Endothelial cell of umbilical vein (primary cell): ENCODE data around the gene BAX. TPM values are rescaled to one million over a fixed set of nuclear protein-coding genes. Genes with fewer than 3 reads are reported as not detected.

Source experiments
- BruUV-seq: library from RNA; stranded (reverse); fragments of 400-500 nt; replicated peaks from 2 replicates; lab custom pipeline; 2021; lab: Mats Ljungman, UMichigan
- CTCF ChIA-PET: fragments of 300-600, 350-600 bp; sonication (Branson Sonifier 250); formaldehyde crosslinking; loops from one replicate; lab custom pipeline; 2021; ENCODE audit warnings: antibody characterized with exemption, inconsistent platforms; lab: Charles Lee
- POLR2A ChIA-PET: fragments of 300-600, 350-600 bp; sonication (Branson Sonifier 250); formaldehyde crosslinking; loops from one replicate; lab custom pipeline; 2021; ENCODE audit warnings: antibody characterized with exemption, inconsistent platforms; lab: Charles Lee
- DNase-seq: peaks from one replicate; pipeline ENCODE4 v3.0.0-alpha.2; 2011; ENCODE audit warnings: low read depth, low spot score
- FAIRE-seq: peaks from 2 replicates; lab custom pipeline; 2011; peaks lifted over from hg19 to GRCh38; lab: Jason Lieb, UNC
- H2AFZ ChIP-seq: 2 replicates; pipeline ENCODE4 v1.6.0; 2012; ENCODE audit warnings: low read depth, low read length, control low read depth, inconsistent platforms
- H3K27ac ChIP-seq: 2 replicates; pipeline ENCODE4 v1.5.1; 2011; ENCODE audit warnings: low read depth, mild to moderate bottlenecking, control low read depth, low read length, moderate library complexity; ENCODE audit not compliant: insufficient read depth
- H3K27me3 ChIP-seq, 2 experiments: 2 replicates each; pipeline versions ENCODE4 v1.6.0 to v1.6.1; 2011; ENCODE audit warnings: low read length in 2 of 2, mixed read lengths in 1 of 2; ENCODE audit not compliant: control insufficient read depth in 2 of 2, insufficient read depth in 2 of 2
- H3K36me3 ChIP-seq, 2 experiments: 2 replicates in 1 of 2; 3 replicates in 1 of 2; pipeline ENCODE4 v1.5.1; 2011; ENCODE audit warnings: low read length in 2 of 2, mild to moderate bottlenecking in 1 of 2, moderate library complexity in 1 of 2; ENCODE audit not compliant: control insufficient read depth in 2 of 2, insufficient read depth in 2 of 2; ENCODE audit errors: extremely low read depth in 1 of 2
- H3K4me1 ChIP-seq: 3 replicates; pipeline ENCODE4 v1.5.1; 2011; ENCODE audit warnings: mild to moderate bottlenecking, low read length; ENCODE audit not compliant: control insufficient read depth, insufficient read depth; ENCODE audit errors: extremely low read depth
- H3K4me2 ChIP-seq: 2 replicates; pipeline ENCODE4 v1.6.1; 2011; ENCODE audit warnings: low read length, control low read depth, mixed read lengths; ENCODE audit not compliant: insufficient read depth
- H3K4me3 ChIP-seq, 3 experiments: fragments of 200-600 bp in 1 of 3; sonication (generic), shearing (Covaris generic) in 1 of 3; replicated peaks in 1 of 3; 2 replicates each; pipeline ENCODE4 v1.5.1; 2011 to 2016; ENCODE audit warnings: control low read depth in 3 of 3, low read length in 3 of 3, mild to moderate bottlenecking in 2 of 3, inconsistent platforms in 1 of 3, low read depth in 1 of 3, moderate library complexity in 1 of 3; ENCODE audit not compliant: insufficient read depth in 1 of 3
- H3K79me2 ChIP-seq: 2 replicates; pipeline ENCODE4 v1.6.0; 2012; ENCODE audit warnings: low read length, inconsistent platforms; ENCODE audit not compliant: control insufficient read depth, insufficient read depth
- H3K9ac ChIP-seq: replicated peaks from 2 replicates; pipeline ENCODE3; 2011; ENCODE audit warnings: low read length, control low read depth; ENCODE audit not compliant: insufficient read depth; ENCODE audit errors: extremely low read depth
- H3K9me1 ChIP-seq: replicated peaks from 3 replicates; pipeline ENCODE4 v1.6.0; 2011; ENCODE audit warnings: mild to moderate bottlenecking, low read length; ENCODE audit not compliant: control insufficient read depth, insufficient read depth; ENCODE audit errors: extremely low read depth
- H3K9me3 ChIP-seq: replicated peaks from 2 replicates; pipeline ENCODE4 v1.5.1; 2012; ENCODE audit warnings: low read length, inconsistent platforms; ENCODE audit not compliant: control insufficient read depth, insufficient read depth
- H4K20me1 ChIP-seq: replicated peaks from 2 replicates; pipeline ENCODE3; 2011; ENCODE audit warnings: mild to moderate bottlenecking, low read length; ENCODE audit not compliant: control insufficient read depth, insufficient read depth; ENCODE audit errors: extremely low read depth
- FOS ChIP-seq: IDR thresholded peaks from 2 replicates; pipeline ENCODE4 v1.6.1; 2011; ENCODE audit warnings: mild to moderate bottlenecking, low read length, moderate library complexity, borderline replicate concordance; ENCODE audit not compliant: insufficient read depth
- JUN ChIP-seq: IDR thresholded peaks from 2 replicates; pipeline ENCODE4 v1.6.1; 2011; ENCODE audit warnings: borderline replicate concordance, low read depth; ENCODE audit not compliant: insufficient read length, insufficient read depth
- MYC ChIP-seq: IDR thresholded peaks from one replicate; pipeline ENCODE4 v1.6.1; 2011; ENCODE audit warnings: mild to moderate bottlenecking, low read depth, low read length
- POLR2A ChIP-seq: IDR thresholded peaks from 2 replicates; pipeline ENCODE4 v1.6.1; 2012; ENCODE audit warnings: low read depth, mild to moderate bottlenecking, control low read depth, low read length
- POLR2AphosphoS5 ChIP-seq: IDR thresholded peaks from 2 replicates; pipeline ENCODE4 v1.6.1; 2012; ENCODE audit warnings: low read depth, mild to moderate bottlenecking, control low read depth, low read length, moderate library complexity; ENCODE audit not compliant: insufficient read depth
- dilution Hi-C: fragments of 300-500 bp; cut with MboI; formaldehyde crosslinking; loops from one replicate; pipeline ENCODE4 v1.15.0; 2019; ENCODE audit warnings: low sequenced_read_pairs; ENCODE audit not compliant: extremely low pct_ligation_motif_present
- intact Hi-C: fragments of 100-400 bp; cut with micrococcal nuclease; formaldehyde crosslinking; loops from one replicate; pipeline ENCODE4 v1.10.0; 2022
- polyA plus RNA-seq, 4 experiments: library from polyadenylated mRNA; depleted of rRNA in 3 of 4; stranded (reverse) in 3 of 4; unstranded in 1 of 4; fragments of >200 nt; gene quantifications; 2 replicates each; pipeline versions ENCODE4 v1.2.1 to v1.2.3, GENCODE V29; 2011 to 2012; ENCODE audit warnings: missing spikeins in 1 of 4
- total RNA-seq: library from RNA; stranded (reverse); gene quantifications from 2 replicates; pipeline ENCODE4 v1.2.3, GENCODE V29; 2021
- TF ChIP-seq, protein P1 (sequence below): IDR thresholded peaks from 2 replicates; pipeline ENCODE4 v1.6.1; 2011; ENCODE audit not compliant: insufficient read depth, insufficient read length
- TF ChIP-seq, protein P2 (sequence below), 2 donors: IDR thresholded peaks; 1 replicate in 1 of 2; 2 replicates in 1 of 2; pipeline ENCODE4 v1.5.1; 2011; ENCODE audit warnings: low read length in 2 of 2, mild to moderate bottlenecking in 2 of 2, moderate library complexity in 2 of 2, control low read depth in 1 of 2, inconsistent platforms in 1 of 2, low read depth in 1 of 2; ENCODE audit not compliant: insufficient read depth in 1 of 2; ENCODE audit errors: extremely low read depth in 1 of 2

Gene BAX
- total and polyA plus RNA-seq, 2 donors (not counting 3 experiments of a cell fraction or from before 2014, with no cell fraction given): 267 to 283 TPM

DNA sequence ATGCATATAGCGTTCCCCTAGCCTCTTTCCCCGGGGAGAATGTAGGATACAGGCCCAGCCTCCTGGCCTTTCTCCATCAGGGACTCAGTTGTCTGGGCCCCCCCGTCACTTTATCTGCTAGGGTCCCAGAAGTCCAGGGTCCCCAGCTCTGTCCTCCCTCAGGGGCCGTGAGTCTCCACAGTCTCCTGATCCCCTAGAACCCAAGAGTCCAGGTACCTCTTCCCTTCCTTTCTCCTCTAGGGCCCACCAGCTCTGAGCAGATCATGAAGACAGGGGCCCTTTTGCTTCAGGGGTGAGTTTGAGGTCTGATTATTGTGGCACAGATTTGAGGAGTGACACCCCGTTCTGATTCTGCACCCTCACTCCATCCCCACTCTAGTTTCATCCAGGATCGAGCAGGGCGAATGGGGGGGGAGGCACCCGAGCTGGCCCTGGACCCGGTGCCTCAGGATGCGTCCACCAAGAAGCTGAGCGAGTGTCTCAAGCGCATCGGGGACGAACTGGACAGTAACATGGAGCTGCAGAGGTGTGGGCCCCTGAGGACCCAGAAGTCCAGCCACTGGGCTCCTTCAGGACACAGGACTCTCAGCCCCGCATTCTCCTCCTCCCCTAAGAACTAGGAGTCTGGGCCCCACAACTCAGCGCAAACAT is 758 bp downstream of the BAX start:
- intact Hi-C loops: loop anchor here (2.0 kb wide), 1 partner anchor 55 kb away; the partner anchor contains the start of gene NUCB1
- no peak overlapping the region for H2AFZ ChIP-seq
- DNase-seq (no peak), FAIRE-seq (no peak)
- no peaks in the 10 kb centered on the region for H3K27me3 ChIP-seq
- POLR2A ChIA-PET: no interaction called here
- no peaks in the 10 kb centered on the region for H4K20me1 ChIP-seq
- peaks cover 24% of the 10 kb centered on the region for H3K79me2 ChIP-seq
- peak overlapping the region; percentile 94 for H3K9ac ChIP-seq
- peaks cover 0 to 3% of the 10 kb centered on the region in 2 experiments for H3K36me3 ChIP-seq
- H3K4me3 ChIP-seq: peak overlapping the region; percentile 53 to 99 (median 66)
- peak overlapping the region; percentile 84 for H3K27ac ChIP-seq
- H3K9me1 ChIP-seq: no peaks in the 10 kb centered on the region
- BruUV-seq: TSS peak; percentile 49
- dilution Hi-C loops: no loop called here
- peaks cover 18% of the 10 kb centered on the region for H3K4me1 ChIP-seq
- H3K4me2 ChIP-seq: peak overlapping the region; percentile 82
- TF ChIP-seq, protein P1, sequence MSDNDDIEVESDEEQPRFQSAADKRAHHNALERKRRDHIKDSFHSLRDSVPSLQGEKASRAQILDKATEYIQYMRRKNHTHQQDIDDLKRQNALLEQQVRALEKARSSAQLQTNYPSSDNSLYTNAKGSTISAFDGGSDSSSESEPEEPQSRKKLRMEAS: no peak
- TF ChIP-seq FOS (no peak), JUN (no peak), POLR2A (peak; percentile 49), MYC (no peak), POLR2AphosphoS5 (no peak)
- TF ChIP-seq, protein P2, sequence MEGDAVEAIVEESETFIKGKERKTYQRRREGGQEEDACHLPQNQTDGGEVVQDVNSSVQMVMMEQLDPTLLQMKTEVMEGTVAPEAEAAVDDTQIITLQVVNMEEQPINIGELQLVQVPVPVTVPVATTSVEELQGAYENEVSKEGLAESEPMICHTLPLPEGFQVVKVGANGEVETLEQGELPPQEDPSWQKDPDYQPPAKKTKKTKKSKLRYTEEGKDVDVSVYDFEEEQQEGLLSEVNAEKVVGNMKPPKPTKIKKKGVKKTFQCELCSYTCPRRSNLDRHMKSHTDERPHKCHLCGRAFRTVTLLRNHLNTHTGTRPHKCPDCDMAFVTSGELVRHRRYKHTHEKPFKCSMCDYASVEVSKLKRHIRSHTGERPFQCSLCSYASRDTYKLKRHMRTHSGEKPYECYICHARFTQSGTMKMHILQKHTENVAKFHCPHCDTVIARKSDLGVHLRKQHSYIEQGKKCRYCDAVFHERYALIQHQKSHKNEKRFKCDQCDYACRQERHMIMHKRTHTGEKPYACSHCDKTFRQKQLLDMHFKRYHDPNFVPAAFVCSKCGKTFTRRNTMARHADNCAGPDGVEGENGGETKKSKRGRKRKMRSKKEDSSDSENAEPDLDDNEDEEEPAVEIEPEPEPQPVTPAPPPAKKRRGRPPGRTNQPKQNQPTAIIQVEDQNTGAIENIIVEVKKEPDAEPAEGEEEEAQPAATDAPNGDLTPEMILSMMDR (IDR thresholded peaks at IDR 0.05; ENCODE audit: extremely low read depth in 1 of 2, insufficient read depth in 1 of 2, low read depth in 1 of 2, low read length in 2 of 2): no peak
- no peaks in the 10 kb centered on the region for H3K9me3 ChIP-seq
- CTCF ChIA-PET: interaction anchor here (1.4 to 3.5 kb wide), 2 partner anchors 16 to 113 kb away, joined by 5 to 21 read pairs; no protein-coding TSS in a partner anchor
